ENCODE data around the gene IPO9. TPM values are rescaled to one million over a fixed set of nuclear protein-coding genes. Genes with fewer than 3 reads are reported as not detected.
"Not testable (repeated sequence)": the region's sequence is repeated elsewhere in the genome, so short reads cannot be mapped to it uniquely, and the experiment has no call there.

The IPO9 gene
- total and polyA plus RNA-seq, 10 of the 15 experiments (the other 5 are each of a cell fraction or from before 2014, with no cell fraction given) = 19.1 to 77.3 (median 34.1) TPM

DNA sequence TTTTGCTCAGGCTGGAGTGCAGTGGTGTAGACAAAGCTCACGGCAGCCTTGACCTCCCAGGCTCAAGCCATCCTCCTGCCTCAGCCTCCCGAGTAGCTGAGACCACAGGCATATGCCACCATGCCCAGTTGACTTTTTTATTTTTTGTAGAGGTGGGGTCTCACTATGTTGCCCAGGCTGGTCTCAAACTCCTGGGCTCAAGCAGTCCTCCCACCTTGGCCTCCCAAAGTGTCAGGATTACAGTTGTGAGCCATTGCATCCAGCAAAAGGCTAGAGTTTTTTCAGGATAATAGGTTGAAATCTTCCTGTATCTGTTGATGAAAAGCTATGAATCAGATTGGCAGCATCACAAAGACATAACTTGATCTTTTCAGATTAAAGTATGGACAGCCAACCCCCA, 27.8 kb downstream of the IPO9 start:
- intact Hi-C loops (cut with micrococcal nuclease; ENCODE audit: unreplicated experiment); H3K79me2 ChIP-seq (ENCODE audit: control insufficient read depth, insufficient read depth, low read length); H4K20me1 ChIP-seq (ENCODE audit: control insufficient read depth, insufficient read depth); in situ Hi-C loops (cut with MboI); H3K27me3 ChIP-seq (replicated peaks in 1 of 2; ENCODE audit: control insufficient read depth in 2 of 2, insufficient read depth in 2 of 2, low read length in 1 of 2); BruUV-seq (replicated peaks); H3K4me2 ChIP-seq (ENCODE audit: control insufficient read depth, insufficient read depth); H3K9me3 ChIP-seq (replicated peaks; ENCODE audit: control insufficient read depth, insufficient read depth, low read length); FAIRE-seq; H3K4me1 ChIP-seq (ENCODE audit: control insufficient read depth, insufficient read depth, low read length); H3K9ac ChIP-seq (ENCODE audit: control insufficient read depth, insufficient read depth, low read length); H2AFZ ChIP-seq (ENCODE audit: control insufficient read depth, low read depth, low read length); H3K4me3 ChIP-seq; ATAC-seq; POLR2A ChIA-PET; H3K27ac ChIP-seq (ENCODE audit: control insufficient read depth, insufficient read depth); DNase-seq (ENCODE audit: low read depth, low spot score); RAD21 ChIA-PET (ENCODE audit: unreplicated experiment): not testable (repeated sequence)
- ChIA-PET CTCF (interaction anchor here (0.9 to 1.3 kb wide), 3 partner anchors 14 to 21 kb away, joined by 4 to 5 read pairs (median 5); no protein-coding TSS in a partner anchor), SMC1A (ENCODE audit: uncharacterized antibody, unreplicated experiment) (interaction anchor here (1.0 to 1.1 kb wide), 2 partner anchors 9 to 11 kb away, joined by 5 to 6 read pairs; no protein-coding TSS in a partner anchor)
- 100% methylated on average over 2 of the region's 2 CpGs for WGBS (ENCODE audit: insufficient coverage, insufficient replicate concordance, low lambda C conversion rate, missing lambda C conversion rate)
- peaks cover 6 to 27% of the 10 kb centered on the region in 2 experiments for H3K36me3 ChIP-seq (ENCODE audit: control insufficient read depth in 2 of 2, insufficient read depth in 2 of 2, low read length in 1 of 2)

DNA sequence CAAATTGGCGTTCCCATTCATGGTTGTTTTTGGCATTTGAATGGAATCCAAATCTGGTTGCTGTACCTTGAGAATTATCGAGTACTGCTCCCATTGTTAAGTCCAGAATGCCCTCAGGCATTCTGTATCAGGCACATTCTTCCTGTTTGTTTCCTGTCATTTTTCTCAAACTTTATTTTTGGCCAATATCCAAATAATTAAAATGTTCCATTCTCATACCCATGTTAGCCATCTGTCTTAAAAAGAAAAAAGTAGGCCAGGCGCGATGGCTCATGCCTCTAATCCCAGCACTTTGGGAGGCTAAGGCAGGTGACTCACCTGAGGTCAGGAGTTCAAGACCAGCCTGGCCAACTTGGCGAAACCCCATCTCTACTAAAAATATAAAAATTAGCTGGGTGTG, 30.5 kb downstream of the IPO9 start:
- H4K20me1 ChIP-seq (ENCODE audit: control insufficient read depth, insufficient read depth) = no peaks in the 10 kb centered on the region
- TF ChIP-seq ZNF384 (IDR thresholded peaks at IDR 0.05; ENCODE audit: borderline replicate concordance, low read depth, low read length) (no peak), SP1 (IDR thresholded peaks at IDR 0.05; ENCODE audit: low read depth, low read length) (no peak)
- H3K9me3 ChIP-seq (replicated peaks; ENCODE audit: control insufficient read depth, insufficient read depth, low read length) = no peaks in the 10 kb centered on the region
- ChIA-PET SMC1A (ENCODE audit: uncharacterized antibody, unreplicated experiment) (interaction anchor here (1.1 kb wide), 1 partner anchor 14 kb away, joined by 3 read pairs; no protein-coding TSS in a partner anchor), RAD21 (ENCODE audit: unreplicated experiment) (no interaction called here), POLR2A (no interaction called here), CTCF (interaction anchor here (0.6 kb wide), 1 partner anchor 9 kb away, joined by 3 read pairs; no protein-coding TSS in a partner anchor)
- H3K27ac ChIP-seq (ENCODE audit: control insufficient read depth, insufficient read depth) = no peak overlapping the region
- no peak for ATAC-seq
- H3K9ac ChIP-seq (ENCODE audit: control insufficient read depth, insufficient read depth, low read length) = no peak overlapping the region
- BruUV-seq (replicated peaks) = no TSS peak
- in situ Hi-C loops (cut with MboI) (no loop called here), intact Hi-C loops (cut with micrococcal nuclease; ENCODE audit: unreplicated experiment) (no loop called here)
- H3K4me1 ChIP-seq (ENCODE audit: control insufficient read depth, insufficient read depth, low read length) = no peaks in the 10 kb centered on the region
- no peaks in the 10 kb centered on the region for H3K27me3 ChIP-seq (replicated peaks in 1 of 2; ENCODE audit: control insufficient read depth in 2 of 2, insufficient read depth in 2 of 2, low read length in 1 of 2)
- no peak overlapping the region for H3K4me3 ChIP-seq
- H3K4me2 ChIP-seq (ENCODE audit: control insufficient read depth, insufficient read depth) = no peak overlapping the region
- no peaks in the 10 kb centered on the region for H3K79me2 ChIP-seq (ENCODE audit: control insufficient read depth, insufficient read depth, low read length)
- DNase-seq (ENCODE audit: low read depth, low spot score) = no peak
- WGBS (ENCODE audit: insufficient coverage, insufficient replicate concordance, low lambda C conversion rate, missing lambda C conversion rate) = 100% methylated on average over 5 of the region's 5 CpGs
- no peak for FAIRE-seq
- peaks cover 8 to 27% of the 10 kb centered on the region in 2 experiments; a peak in 3 of 4 replicates for H3K36me3 ChIP-seq (ENCODE audit: control insufficient read depth in 2 of 2, insufficient read depth in 2 of 2, low read length in 1 of 2)
- no peak overlapping the region for H2AFZ ChIP-seq (ENCODE audit: control insufficient read depth, low read depth, low read length)

Measured in GM12878 (cell line).